Endothelial cell of umbilical vein (primary cell): Measurements from ENCODE around the gene DEXI. TPM values are rescaled to one million over a fixed set of nuclear protein-coding genes. Genes with fewer than 3 reads are reported as not detected.

ENCODE experiments used
- BruUV-seq: library from RNA; stranded (reverse); fragments of 400-500 nt; replicated peaks from 2 replicates; lab custom pipeline; 2021; lab: Mats Ljungman, UMichigan
- CTCF ChIA-PET: fragments of 300-600, 350-600 bp; sonication (Branson Sonifier 250); formaldehyde crosslinking; loops from one replicate; lab custom pipeline; 2021; ENCODE audit warnings: antibody characterized with exemption, inconsistent platforms; lab: Charles Lee
- POLR2A ChIA-PET: fragments of 300-600, 350-600 bp; sonication (Branson Sonifier 250); formaldehyde crosslinking; loops from one replicate; lab custom pipeline; 2021; ENCODE audit warnings: antibody characterized with exemption, inconsistent platforms; lab: Charles Lee
- DNase-seq: peaks from one replicate; pipeline ENCODE4 v3.0.0-alpha.2; 2011; ENCODE audit warnings: low read depth, low spot score
- FAIRE-seq: peaks from 2 replicates; lab custom pipeline; 2011; peaks lifted over from hg19 to GRCh38; lab: Jason Lieb, UNC
- H2AFZ ChIP-seq: 2 replicates; pipeline ENCODE4 v1.6.0; 2012; ENCODE audit warnings: low read depth, low read length, control low read depth, inconsistent platforms
- H3K27ac ChIP-seq: 2 replicates; pipeline ENCODE4 v1.5.1; 2011; ENCODE audit warnings: low read depth, mild to moderate bottlenecking, control low read depth, low read length, moderate library complexity; ENCODE audit not compliant: insufficient read depth
- H3K27me3 ChIP-seq, 2 experiments: 2 replicates each; pipeline versions ENCODE4 v1.6.0 to v1.6.1; 2011; ENCODE audit warnings: low read length in 2 of 2, mixed read lengths in 1 of 2; ENCODE audit not compliant: control insufficient read depth in 2 of 2, insufficient read depth in 2 of 2
- H3K36me3 ChIP-seq, 2 experiments: 2 replicates in 1 of 2; 3 replicates in 1 of 2; pipeline ENCODE4 v1.5.1; 2011; ENCODE audit warnings: low read length in 2 of 2, mild to moderate bottlenecking in 1 of 2, moderate library complexity in 1 of 2; ENCODE audit not compliant: control insufficient read depth in 2 of 2, insufficient read depth in 2 of 2; ENCODE audit errors: extremely low read depth in 1 of 2
- H3K4me1 ChIP-seq: 3 replicates; pipeline ENCODE4 v1.5.1; 2011; ENCODE audit warnings: mild to moderate bottlenecking, low read length; ENCODE audit not compliant: control insufficient read depth, insufficient read depth; ENCODE audit errors: extremely low read depth
- H3K4me2 ChIP-seq: 2 replicates; pipeline ENCODE4 v1.6.1; 2011; ENCODE audit warnings: low read length, control low read depth, mixed read lengths; ENCODE audit not compliant: insufficient read depth
- H3K4me3 ChIP-seq, 3 experiments: fragments of 200-600 bp in 1 of 3; sonication (generic), shearing (Covaris generic) in 1 of 3; replicated peaks in 1 of 3; 2 replicates each; pipeline ENCODE4 v1.5.1; 2011 to 2016; ENCODE audit warnings: control low read depth in 3 of 3, low read length in 3 of 3, mild to moderate bottlenecking in 2 of 3, inconsistent platforms in 1 of 3, low read depth in 1 of 3, moderate library complexity in 1 of 3; ENCODE audit not compliant: insufficient read depth in 1 of 3
- H3K79me2 ChIP-seq: 2 replicates; pipeline ENCODE4 v1.6.0; 2012; ENCODE audit warnings: low read length, inconsistent platforms; ENCODE audit not compliant: control insufficient read depth, insufficient read depth
- H3K9ac ChIP-seq: replicated peaks from 2 replicates; pipeline ENCODE3; 2011; ENCODE audit warnings: low read length, control low read depth; ENCODE audit not compliant: insufficient read depth; ENCODE audit errors: extremely low read depth
- H3K9me1 ChIP-seq: replicated peaks from 3 replicates; pipeline ENCODE4 v1.6.0; 2011; ENCODE audit warnings: mild to moderate bottlenecking, low read length; ENCODE audit not compliant: control insufficient read depth, insufficient read depth; ENCODE audit errors: extremely low read depth
- H3K9me3 ChIP-seq: replicated peaks from 2 replicates; pipeline ENCODE4 v1.5.1; 2012; ENCODE audit warnings: low read length, inconsistent platforms; ENCODE audit not compliant: control insufficient read depth, insufficient read depth
- H4K20me1 ChIP-seq: replicated peaks from 2 replicates; pipeline ENCODE3; 2011; ENCODE audit warnings: mild to moderate bottlenecking, low read length; ENCODE audit not compliant: control insufficient read depth, insufficient read depth; ENCODE audit errors: extremely low read depth
- CTCF ChIP-seq, 2 donors: IDR thresholded peaks; 1 replicate in 1 of 2; 2 replicates in 1 of 2; pipeline ENCODE4 v1.5.1; 2011; ENCODE audit warnings: low read length in 2 of 2, mild to moderate bottlenecking in 2 of 2, moderate library complexity in 2 of 2, control low read depth in 1 of 2, inconsistent platforms in 1 of 2, low read depth in 1 of 2; ENCODE audit not compliant: insufficient read depth in 1 of 2; ENCODE audit errors: extremely low read depth in 1 of 2
- EZH2 ChIP-seq: IDR thresholded peaks from 2 replicates; pipeline ENCODE4 v1.6.1; 2012; ENCODE audit warnings: borderline replicate concordance, low read depth, mild to moderate bottlenecking, moderate library complexity, low read length, inconsistent platforms; ENCODE audit not compliant: severe bottlenecking
- FOS ChIP-seq: IDR thresholded peaks from 2 replicates; pipeline ENCODE4 v1.6.1; 2011; ENCODE audit warnings: mild to moderate bottlenecking, low read length, moderate library complexity, borderline replicate concordance; ENCODE audit not compliant: insufficient read depth
- GATA2 ChIP-seq: IDR thresholded peaks from 2 replicates; pipeline ENCODE4 v1.7.0; 2011; ENCODE audit warnings: low read depth, mild to moderate bottlenecking, moderate library complexity, mixed read lengths, low read length; ENCODE audit not compliant: insufficient read length, insufficient read depth
- JUN ChIP-seq: IDR thresholded peaks from 2 replicates; pipeline ENCODE4 v1.6.1; 2011; ENCODE audit warnings: borderline replicate concordance, low read depth; ENCODE audit not compliant: insufficient read length, insufficient read depth
- MAX ChIP-seq: IDR thresholded peaks from 2 replicates; pipeline ENCODE4 v1.6.1; 2011; ENCODE audit not compliant: insufficient read depth, insufficient read length
- MYC ChIP-seq: IDR thresholded peaks from one replicate; pipeline ENCODE4 v1.6.1; 2011; ENCODE audit warnings: mild to moderate bottlenecking, low read depth, low read length
- POLR2A ChIP-seq: IDR thresholded peaks from 2 replicates; pipeline ENCODE4 v1.6.1; 2012; ENCODE audit warnings: low read depth, mild to moderate bottlenecking, control low read depth, low read length
- POLR2AphosphoS5 ChIP-seq: IDR thresholded peaks from 2 replicates; pipeline ENCODE4 v1.6.1; 2012; ENCODE audit warnings: low read depth, mild to moderate bottlenecking, control low read depth, low read length, moderate library complexity; ENCODE audit not compliant: insufficient read depth
- dilution Hi-C: fragments of 300-500 bp; cut with MboI; formaldehyde crosslinking; loops from one replicate; pipeline ENCODE4 v1.15.0; 2019; ENCODE audit warnings: low sequenced_read_pairs; ENCODE audit not compliant: extremely low pct_ligation_motif_present
- intact Hi-C: fragments of 100-400 bp; cut with micrococcal nuclease; formaldehyde crosslinking; loops from one replicate; pipeline ENCODE4 v1.10.0; 2022
- polyA plus RNA-seq, 4 experiments: library from polyadenylated mRNA; depleted of rRNA in 3 of 4; stranded (reverse) in 3 of 4; unstranded in 1 of 4; fragments of >200 nt; gene quantifications; 2 replicates each; pipeline versions ENCODE4 v1.2.1 to v1.2.3, GENCODE V29; 2011 to 2012; ENCODE audit warnings: missing spikeins in 1 of 4
- total RNA-seq: library from RNA; stranded (reverse); gene quantifications from 2 replicates; pipeline ENCODE4 v1.2.3, GENCODE V29; 2021

Gene DEXI
- total and polyA plus RNA-seq, 2 donors (not counting 3 experiments of a cell fraction or from before 2014, with no cell fraction given): 32.8 to 69.5 TPM

GRCh38 chr16:10972819-10973464 is 30.7 kb upstream of the DEXI start:
- Histone ChIP-seq H3K9me1 (no peaks in the 10 kb centered on the region), H3K36me3 (peaks cover 0 to 8% of the 10 kb centered on the region in 2 experiments), H3K27ac (no peak overlapping the region), H2AFZ (no peak overlapping the region), H3K79me2 (no peaks in the 10 kb centered on the region), H3K27me3 (no peaks in the 10 kb centered on the region), H3K4me3 (no peak overlapping the region), H3K9me3 (no peaks in the 10 kb centered on the region), H3K4me2 (no peak overlapping the region), H4K20me1 (no peaks in the 10 kb centered on the region), H3K4me1 (no peaks in the 10 kb centered on the region), H3K9ac (no peak overlapping the region)
- POLR2A ChIA-PET: no interaction called here
- no TSS peak for BruUV-seq
- intact Hi-C loops: loop anchor here (5.0 kb wide), 1 partner anchor 129 kb away; no protein-coding TSS in a partner anchor
- CTCF ChIA-PET: interaction anchor here (2.1 to 12.3 kb wide), 2 partner anchors 284 to 383 kb away, joined by 28 to 347 read pairs; partner anchors contain the start of gene SOCS1
- DNase-seq (no peak), FAIRE-seq (no peak)
- TF ChIP-seq CTCF (IDR thresholded peaks at IDR 0.05; ENCODE audit: extremely low read depth in 1 of 2, insufficient read depth in 1 of 2, low read depth in 1 of 2, low read length in 2 of 2) (no peak), EZH2 (no peak), JUN (no peak), POLR2AphosphoS5 (no peak), MAX (no peak), MYC (no peak), POLR2A (no peak), GATA2 (no peak), FOS (no peak)
- dilution Hi-C loops: no loop called here
